22Rv1 (cell line): ENCODE data around the gene CCL2.
"Not testable (repeated sequence)": the region's sequence is repeated elsewhere in the genome, so short reads cannot be mapped to it uniquely, and the experiment has no call there.

Source experiments
- H3K27ac ChIP-seq: fragments of 450-650 bp; 2 replicates; pipeline ENCODE4 v1.5.1; 2017
- CTCF ChIP-seq: fragments of 450-650 bp; IDR thresholded peaks from 2 replicates; pipeline ENCODE4 v1.5.1; 2017; ENCODE audit warnings: mild to moderate bottlenecking
- ZFX ChIP-seq: fragments of 450-650 bp; IDR thresholded peaks from 2 replicates; pipeline ENCODE4 v1.6.1; 2017; ENCODE audit warnings: antibody characterized with exemption, borderline replicate concordance

The CCL2 gene

GRCh38 chr17:34220752-34221395 is 34.2 kb upstream of the CCL2 start:
- no peak for TF ChIP-seq CTCF
- no peak for TF ChIP-seq ZFX
- no peak overlapping the region for H3K27ac ChIP-seq

- H3K27ac ChIP-seq = no peak overlapping the region
- TF ChIP-seq ZFX (no peak), CTCF (no peak)
Observed at GRCh38 chr17:34221411-34221810, 33.7 kb upstream of the CCL2 start.

GRCh38 chr17:34222722-34223497 is 32.2 kb upstream of the CCL2 start:
- no peak for TF ChIP-seq CTCF
- TF ChIP-seq ZFX = no peak
- no peak overlapping the region for H3K27ac ChIP-seq

GRCh38 chr17:34225046-34225445 is 30.0 kb upstream of the CCL2 start:
- TF ChIP-seq CTCF (no peak), ZFX (no peak)
- H3K27ac ChIP-seq = no peak overlapping the region

- H3K27ac ChIP-seq = no peak overlapping the region
Observed at GRCh38 chr17:34226011-34226743, 28.9 kb upstream of the CCL2 start.

GRCh38 chr17:34226744-34227034 is 28.4 kb upstream of the CCL2 start:
- TF ChIP-seq CTCF = no peak
- TF ChIP-seq ZFX = no peak
- no peak overlapping the region for H3K27ac ChIP-seq

More at GRCh38 chr17:34226011-34226743, 28.9 kb upstream of the CCL2 start:
- TF ChIP-seq ZFX (no peak), CTCF (no peak)

- H3K27ac ChIP-seq = not testable (repeated sequence)
Observed at GRCh38 chr17:34227293-34227692, 27.8 kb upstream of the CCL2 start.
